Subcutaneous abdominal adipose tissue (tissue), 5 donors: Measurements from ENCODE around the gene ROM1.
A peak's percentile ranks its signal among the peaks of the same experiment; 100 is the strongest.

Experiments
- H3K27ac ChIP-seq: one replicate; pipeline ENCODE4 v1.7.0; 2013; ENCODE audit warnings: low read depth, mild to moderate bottlenecking, inconsistent platforms, low read length, moderate library complexity
- H3K27me3 ChIP-seq, 5 donors: one replicate each; pipeline ENCODE4 v1.7.0; 2013; ENCODE audit warnings: low read length in 5 of 5, inconsistent platforms in 1 of 5; ENCODE audit not compliant: control insufficient read depth in 5 of 5, insufficient read depth in 4 of 5
- H3K36me3 ChIP-seq, 5 donors: one replicate each; pipeline ENCODE4 v1.7.0; 2013; ENCODE audit warnings: low read length in 5 of 5; ENCODE audit not compliant: control insufficient read depth in 5 of 5, insufficient read depth in 5 of 5
- H3K4me1 ChIP-seq, 5 donors: one replicate each; pipeline ENCODE4 v1.7.0; 2013; ENCODE audit warnings: low read length in 5 of 5, mild to moderate bottlenecking in 3 of 5, moderate library complexity in 1 of 5; ENCODE audit not compliant: control insufficient read depth in 5 of 5, insufficient read depth in 5 of 5
- H3K4me3 ChIP-seq, 5 donors: one replicate each; pipeline ENCODE4 v1.7.0; 2013; ENCODE audit warnings: low read length in 5 of 5, low read depth in 1 of 5
- H3K9ac ChIP-seq, 5 donors: one replicate each; pipeline ENCODE4 v1.7.0; 2013; ENCODE audit warnings: low read length in 5 of 5, mild to moderate bottlenecking in 4 of 5, moderate library complexity in 3 of 5
- H3K9me3 ChIP-seq, 5 donors: one replicate each; pipeline ENCODE4 v1.7.0; 2013; ENCODE audit warnings: low read length in 5 of 5; ENCODE audit not compliant: control insufficient read depth in 5 of 5
- donor health status: healthy.
- donor health status: healthy.
- donor health status: healthy.
- donor health status: healthy.
- donor health status: healthy.

ROM1 gene

GRCh38 chr11:62664405-62665074 lies 51.5 kb downstream of the ROM1 start:
- H3K4me3 ChIP-seq, result peak overlapping the region; percentile 82 to 95 (median 94)
- H3K9ac ChIP-seq, result peak overlapping the region; percentile 56 to 94 (median 85)
- peaks cover 4 to 36% (median 28%) of the 10 kb centered on the region in 5 donors for H3K4me1 ChIP-seq
- H3K36me3 ChIP-seq, result peaks cover 0 to 25% (median 15%) of the 10 kb centered on the region in 5 donors
- H3K9me3 ChIP-seq, result no peaks in the 10 kb centered on the region
- H3K27ac ChIP-seq, result peak overlapping the region; percentile 90
- no peaks in the 10 kb centered on the region for H3K27me3 ChIP-seq
